DMS114 treated with DMSO at 0.1 percent for 48 hours (cell line): ENCODE measurements around the gene ISLR.

Source experiments
- DNase-seq: peaks from one replicate; lab custom pipeline; 2025; ENCODE audit not compliant: unreplicated experiment; lab: John Stamatoyannopoulos, UW

The ISLR gene

DNA sequence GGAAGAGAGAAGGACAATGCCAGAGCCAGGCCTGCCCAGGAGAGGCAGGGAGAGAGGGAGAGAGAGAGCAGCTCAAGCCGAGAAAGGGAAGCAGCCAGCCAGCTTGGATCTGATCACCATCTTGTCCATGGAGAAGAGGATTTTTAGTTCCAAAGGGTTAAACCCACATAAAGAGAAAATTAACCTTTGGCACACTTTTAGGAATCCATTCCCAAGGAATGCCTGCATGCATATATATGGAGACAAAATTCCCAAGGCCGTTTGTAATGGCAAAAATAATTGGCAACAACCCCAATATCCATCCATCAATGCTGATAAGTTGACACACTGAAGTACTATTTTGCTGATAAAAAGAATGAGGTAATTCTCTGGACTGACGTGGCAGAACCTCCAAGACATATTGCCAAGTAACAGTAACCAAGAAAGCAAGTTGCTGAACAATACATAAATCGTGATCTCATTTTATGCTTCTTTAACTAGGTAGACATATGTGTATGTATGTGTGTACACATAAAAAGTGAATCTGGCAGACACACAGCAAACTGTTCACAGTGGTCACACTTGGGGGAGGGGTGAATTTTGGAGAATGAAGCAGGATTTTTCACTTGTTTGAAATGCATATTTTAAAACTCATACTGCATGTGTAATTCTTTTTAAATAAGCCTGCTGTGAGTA, 36.6 kb downstream of the ISLR start:
- DNase-seq: no peak

DNA sequence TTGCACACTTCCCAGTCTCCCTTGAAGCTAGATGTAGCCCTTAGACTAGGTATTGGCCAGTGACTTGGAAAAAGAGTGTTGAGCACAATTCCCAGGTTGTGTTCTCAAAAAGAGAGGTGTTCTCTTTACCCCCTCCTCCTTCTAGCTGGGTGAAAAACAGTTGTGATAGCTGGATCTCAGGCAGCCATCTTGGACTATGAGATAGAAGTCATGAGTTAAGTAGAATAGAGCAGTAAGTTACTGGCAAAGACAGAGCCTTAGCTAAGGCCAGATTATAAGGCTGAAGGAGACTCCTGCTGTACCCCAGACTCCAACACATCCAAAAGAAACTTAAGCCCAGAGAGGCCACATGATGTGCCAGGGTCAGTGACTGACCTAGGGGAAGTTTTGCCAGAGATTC, 37.2 kb downstream of the ISLR start:
- no peak for DNase-seq

DNA sequence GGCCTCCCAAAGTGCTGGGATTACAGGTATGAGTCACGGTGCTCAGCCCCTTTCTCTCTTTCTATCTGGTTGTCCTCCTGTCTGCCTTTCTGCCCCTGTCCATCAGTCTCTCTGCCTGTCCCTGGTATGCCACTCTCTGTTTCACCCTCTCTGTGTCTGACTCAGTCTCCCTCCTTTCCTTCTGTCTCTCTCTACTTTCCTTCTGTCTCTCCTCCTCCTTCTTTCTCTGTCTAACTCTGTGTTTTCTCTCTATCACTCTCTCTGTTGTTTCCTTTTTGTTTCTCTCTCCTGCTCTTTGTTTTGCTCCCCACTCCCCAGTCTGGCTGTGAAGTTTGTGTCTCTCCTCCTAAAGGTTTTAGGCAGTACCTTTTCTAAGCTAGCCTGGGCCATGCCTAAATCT, 38.1 kb downstream of the ISLR start:
- DNase-seq: no peak

GRCh38 chr15:74212494-74212893, 39.0 kb downstream of the ISLR start:
- DNase-seq: no peak

DNA sequence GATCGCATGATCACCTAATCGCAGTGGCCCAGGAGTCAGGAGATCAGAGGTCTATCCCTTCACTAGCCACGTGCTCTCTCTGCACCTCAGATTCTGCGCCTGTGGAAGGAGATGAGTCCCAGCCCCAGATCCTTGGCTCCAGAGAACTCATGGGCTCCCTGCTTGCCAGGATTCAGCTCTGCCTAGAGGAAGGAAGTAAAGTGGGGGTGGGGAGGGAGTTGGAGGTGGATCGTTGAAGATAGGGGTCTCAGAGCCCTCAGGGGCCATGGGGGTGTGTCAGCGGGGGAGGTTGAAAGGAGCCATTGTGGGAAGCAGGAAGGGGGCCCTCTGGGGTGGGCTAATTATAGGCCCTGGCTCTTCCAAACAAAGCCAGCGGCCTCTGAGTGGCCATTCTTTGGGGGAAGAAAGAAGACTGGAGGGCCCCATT, 40.4 kb downstream of the ISLR start:
- DNase-seq: no peak

GRCh38 chr15:74214324-74215021, 41.0 kb downstream of the ISLR start:
- no peak for DNase-seq

DNA sequence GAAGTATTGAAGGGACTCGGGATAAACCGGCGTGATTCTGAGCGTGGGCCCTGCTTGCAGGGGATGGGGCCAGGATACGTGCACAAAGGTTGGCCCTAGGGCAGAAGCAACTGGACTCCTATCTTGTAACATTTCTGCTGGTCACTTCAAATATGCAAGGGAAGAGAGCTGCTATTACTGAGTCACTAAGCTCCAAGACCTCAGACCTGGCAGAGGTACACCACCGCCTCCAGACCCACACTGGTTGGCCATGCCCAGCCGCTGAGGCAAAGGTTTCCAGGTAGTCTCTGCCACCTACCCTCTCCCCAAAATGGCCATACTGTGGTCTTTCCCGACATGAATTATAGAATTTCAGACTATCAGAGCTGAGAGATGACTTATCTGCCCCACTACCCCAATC, 42.4 kb downstream of the ISLR start:
- DNase-seq: no peak

DNA sequence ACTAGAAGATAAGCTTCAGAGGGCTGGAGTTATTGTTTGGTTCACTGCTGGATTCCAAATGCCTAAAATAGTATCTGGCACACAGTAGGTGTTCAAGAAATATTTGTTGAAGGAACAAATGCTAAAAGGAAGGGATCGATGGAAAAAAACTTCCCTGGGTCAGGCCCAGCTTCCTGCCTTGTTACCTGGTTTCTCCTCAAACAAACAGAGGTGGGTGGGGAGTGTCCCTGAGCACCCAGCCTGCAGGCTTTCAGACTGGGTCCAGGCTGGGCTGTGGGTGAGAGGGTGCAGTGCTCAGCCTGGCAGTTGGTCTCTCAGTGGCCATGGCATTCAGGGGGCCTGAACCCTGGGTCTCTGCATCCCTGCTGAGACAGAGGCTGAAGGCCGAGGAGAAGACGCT, 43.4 kb downstream of the ISLR start:
- no peak for DNase-seq

DNA sequence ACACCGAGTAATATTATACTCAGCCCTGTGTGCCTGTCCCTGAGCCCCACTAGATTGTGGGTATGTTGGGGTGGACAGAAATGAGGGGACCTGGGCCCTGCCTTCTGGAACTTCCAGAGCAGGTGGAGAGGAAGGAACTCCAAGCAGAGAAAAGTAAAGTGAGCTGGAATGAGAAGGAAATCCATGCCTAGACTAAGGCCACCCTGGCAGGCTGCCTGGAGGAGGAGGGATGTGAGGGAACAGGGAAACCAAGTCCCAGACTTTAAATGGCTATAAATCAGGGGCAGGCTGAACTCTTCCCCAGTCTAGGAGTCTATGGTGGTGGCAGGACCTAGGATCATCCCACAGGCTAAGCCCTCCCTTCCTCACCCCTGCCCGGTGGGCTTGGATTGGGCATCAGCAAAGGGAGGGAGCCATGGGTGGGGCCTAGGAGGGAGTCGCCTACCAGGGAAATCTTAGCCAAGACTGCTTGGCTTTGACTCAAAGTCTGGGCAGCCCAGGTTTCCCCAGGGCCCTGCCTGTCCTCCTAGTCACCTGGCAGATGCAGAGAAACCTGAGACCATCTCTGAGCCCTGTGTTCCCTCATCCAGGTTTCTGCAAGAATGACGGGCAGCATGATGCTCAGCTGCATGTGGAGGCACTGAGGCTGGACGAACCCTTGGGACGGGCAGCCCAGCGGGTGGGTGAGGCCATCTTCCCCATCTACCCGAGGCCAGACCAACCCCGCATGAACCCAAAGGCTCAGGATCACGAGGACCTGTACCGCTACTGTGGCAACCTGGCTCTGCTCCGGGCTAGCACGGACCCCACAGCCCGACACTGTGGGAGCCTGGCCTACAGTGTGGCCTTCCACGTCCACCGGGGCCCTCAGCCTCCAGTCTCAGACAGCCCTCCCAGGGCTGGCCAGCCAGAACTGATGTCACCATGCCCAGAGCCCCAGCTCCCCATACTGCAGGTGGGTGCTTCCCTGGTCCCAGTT, 44.7 kb downstream of the ISLR start:
- no peak for DNase-seq

DNA sequence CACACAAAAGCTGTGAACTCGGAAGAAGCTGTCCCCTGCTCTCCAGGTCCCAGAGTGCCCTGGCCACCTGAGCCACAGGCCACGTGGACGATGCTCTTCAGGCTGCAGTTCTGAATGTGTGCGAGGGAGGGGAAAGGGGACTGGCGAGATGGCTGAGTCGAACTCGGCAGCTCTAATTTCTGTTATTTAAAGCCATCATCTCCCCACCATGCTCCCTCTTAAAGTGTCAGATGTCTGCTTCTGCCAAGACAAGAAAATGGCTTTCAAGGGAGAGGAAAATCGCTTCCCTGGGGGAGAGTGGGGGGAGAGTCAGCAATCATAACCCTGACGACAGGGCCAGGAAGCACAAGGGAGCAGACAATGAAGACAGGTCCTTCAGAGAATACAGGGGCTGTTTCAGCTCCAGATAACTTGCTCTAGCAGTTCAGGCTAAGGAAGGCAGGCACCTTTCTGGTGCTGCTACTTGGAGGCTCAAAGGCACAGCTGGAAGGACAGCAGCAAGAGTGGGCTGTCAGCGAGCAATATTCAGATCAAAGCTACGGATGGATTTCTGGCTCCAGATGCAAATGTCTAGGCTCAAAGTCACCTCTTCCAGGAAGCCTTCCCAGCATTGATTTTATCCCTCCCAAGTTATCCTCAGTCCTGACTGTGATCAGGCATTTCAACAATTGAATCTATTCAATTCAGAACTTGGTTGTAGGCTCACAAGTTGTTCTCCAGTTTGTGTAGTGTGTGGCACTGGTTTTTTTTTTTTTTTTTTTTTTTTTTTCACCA, 47.2 kb downstream of the ISLR start:
- no peak for DNase-seq

DNA sequence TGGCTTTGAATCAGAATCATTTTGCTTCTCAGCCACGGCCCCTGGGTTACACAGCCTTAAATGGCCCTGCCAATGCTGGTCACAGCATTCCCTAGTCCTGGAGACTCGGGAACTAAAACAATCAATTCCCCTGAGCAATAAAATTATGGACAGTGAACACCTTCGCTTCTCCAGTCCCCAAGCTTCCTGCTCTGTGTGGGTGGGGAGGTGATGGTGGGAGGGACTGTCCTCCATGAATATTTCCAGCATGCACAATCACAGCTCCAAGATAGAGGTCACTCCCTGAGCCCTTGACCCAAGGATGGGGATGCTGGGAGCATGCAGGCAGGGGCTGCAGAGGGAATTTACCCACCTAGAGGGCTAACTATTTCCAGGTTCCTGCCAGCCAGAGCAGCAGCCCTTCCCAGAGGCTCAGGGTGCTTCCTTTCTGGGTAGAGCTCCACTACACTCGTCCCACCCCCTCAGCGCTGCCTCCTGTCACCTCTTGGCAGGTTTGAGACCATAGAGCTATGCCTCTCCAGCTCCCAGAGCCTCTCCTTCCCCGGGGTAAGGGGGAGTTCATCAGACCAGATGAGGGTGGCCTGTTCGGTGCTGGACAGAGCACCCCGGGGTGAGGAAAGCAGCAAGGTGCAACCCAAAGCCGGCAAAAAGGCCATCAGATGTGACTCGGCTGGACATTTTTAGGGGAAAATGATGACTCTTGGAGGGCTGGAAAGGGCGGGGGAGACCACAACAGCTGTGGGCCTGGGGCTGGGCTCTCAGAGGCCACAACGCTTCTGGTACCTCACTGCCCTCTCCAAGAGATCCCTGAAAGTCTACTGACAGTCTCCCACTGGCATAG, 48.1 kb downstream of the ISLR start:
- DNase-seq: no peak

GRCh38 chr15:74222240-74223119, 49.0 kb downstream of the ISLR start:
- no peak for DNase-seq

DNA sequence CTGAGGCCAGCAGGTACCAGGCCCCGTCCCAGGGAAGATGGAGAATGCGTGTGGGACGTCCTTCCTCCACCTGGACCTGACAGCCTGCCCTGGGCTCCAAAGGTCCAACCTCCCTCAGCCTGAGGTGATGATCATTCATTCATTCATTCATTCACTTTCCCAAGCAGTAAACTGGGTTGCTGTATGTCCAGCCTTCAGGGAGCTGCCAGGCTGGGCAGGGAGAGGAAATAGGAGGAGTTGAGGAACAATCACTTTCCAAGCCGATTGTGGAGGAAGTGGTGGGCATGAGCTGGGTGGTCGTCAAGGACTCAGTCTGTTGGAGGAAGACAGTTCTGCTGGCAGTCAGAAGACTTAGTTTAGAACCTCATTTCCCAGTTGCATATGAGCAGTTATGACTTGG, 52.4 kb downstream of the ISLR start:
- no peak for DNase-seq
